Ectodermal cell (in vitro differentiated cells): ENCODE measurements around the gene TRPC3.
"Not testable (repeated sequence)": the region's sequence is repeated elsewhere in the genome, so short reads cannot be mapped to it uniquely, and the experiment has no call there.

ENCODE experiments used
- H3K27ac ChIP-seq: 2 replicates; pipeline ENCODE4 v1.7.0; 2013; ENCODE audit warnings: mild to moderate bottlenecking, low read depth, low read length; ENCODE audit not compliant: insufficient read depth, poor library complexity, severe bottlenecking
- H3K27me3 ChIP-seq: 2 replicates; pipeline ENCODE4 v1.7.0; 2013; ENCODE audit warnings: mild to moderate bottlenecking, low read length; ENCODE audit not compliant: insufficient read depth, control insufficient read depth, poor library complexity, severe bottlenecking
- H3K36me3 ChIP-seq: one replicate; pipeline ENCODE4 v1.7.0; 2013; ENCODE audit warnings: low read length; ENCODE audit not compliant: control insufficient read depth, insufficient read depth
- H3K4me1 ChIP-seq: one replicate; pipeline ENCODE4 v1.7.0; 2013; ENCODE audit warnings: low read length; ENCODE audit not compliant: control insufficient read depth, insufficient read depth
- H3K4me3 ChIP-seq: 2 replicates; pipeline ENCODE4 v1.7.0; 2013; ENCODE audit warnings: low read depth, low read length, control low read depth; ENCODE audit not compliant: insufficient read depth
- H3K9me3 ChIP-seq: 2 replicates; pipeline ENCODE4 v1.7.0; 2013; ENCODE audit warnings: mild to moderate bottlenecking, low read length, moderate library complexity; ENCODE audit not compliant: control insufficient read depth
- WGBS, 2 experiments: methylation state at CpG; one replicate each; pipeline ENCODE4 v1.1.7; 2013; ENCODE audit warnings: missing lambda C conversion rate in 2 of 2; 5-methylcytosine and 5-hydroxymethylcytosine counted together

TRPC3 gene

DNA sequence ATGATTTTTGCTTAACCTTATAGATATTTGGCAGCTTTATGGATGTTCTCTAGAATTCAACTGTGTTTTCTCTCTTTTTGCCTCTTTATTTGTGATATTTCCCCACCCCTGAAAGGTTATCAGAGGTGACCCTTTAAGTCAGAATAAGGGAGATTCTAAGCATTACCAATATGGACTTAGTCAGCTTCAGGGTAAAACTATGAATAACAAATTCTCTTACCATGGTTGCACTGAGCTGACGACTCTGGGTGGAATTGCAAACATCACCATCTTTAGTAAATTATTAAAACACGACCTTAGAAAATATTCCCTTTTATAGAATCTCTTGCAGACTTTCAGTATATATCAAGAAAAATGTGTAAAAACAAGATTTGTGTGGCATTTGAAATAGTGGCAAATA lies 21.6 kb downstream of the TRPC3 start:
- no peaks in the 10 kb centered on the region for H3K27me3 ChIP-seq
- no peaks in the 10 kb centered on the region for H3K9me3 ChIP-seq
- H3K36me3 ChIP-seq: no peaks in the 10 kb centered on the region
- no peak overlapping the region for H3K4me3 ChIP-seq
- WGBS, 2 experiments: 92 to 94% methylated on average over 1 to 2 of the region's 2 CpGs
- H3K4me1 ChIP-seq: no peaks in the 10 kb centered on the region
- no peak overlapping the region for H3K27ac ChIP-seq

DNA sequence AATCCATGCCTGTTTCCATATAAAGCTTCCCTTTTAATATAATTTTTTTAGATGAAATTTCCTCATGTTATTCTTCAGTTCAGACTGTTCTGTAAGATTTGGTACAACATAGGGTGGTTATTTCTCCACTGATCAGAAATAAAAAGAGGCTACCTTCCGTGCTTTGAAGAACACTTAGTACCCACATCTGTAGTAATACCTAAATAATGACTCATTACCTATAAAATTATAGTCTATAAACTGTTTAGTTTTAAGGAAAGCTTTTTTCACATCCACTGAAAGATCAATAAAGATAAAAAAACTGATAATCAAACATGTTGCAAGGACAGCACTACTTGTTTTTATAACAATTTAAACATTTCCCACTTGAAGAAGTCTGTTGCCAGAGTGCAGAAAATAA lies 23.9 kb downstream of the TRPC3 start:
- Histone ChIP-seq H3K9me3 (no peaks in the 10 kb centered on the region), H3K27ac (no peak overlapping the region)

DNA sequence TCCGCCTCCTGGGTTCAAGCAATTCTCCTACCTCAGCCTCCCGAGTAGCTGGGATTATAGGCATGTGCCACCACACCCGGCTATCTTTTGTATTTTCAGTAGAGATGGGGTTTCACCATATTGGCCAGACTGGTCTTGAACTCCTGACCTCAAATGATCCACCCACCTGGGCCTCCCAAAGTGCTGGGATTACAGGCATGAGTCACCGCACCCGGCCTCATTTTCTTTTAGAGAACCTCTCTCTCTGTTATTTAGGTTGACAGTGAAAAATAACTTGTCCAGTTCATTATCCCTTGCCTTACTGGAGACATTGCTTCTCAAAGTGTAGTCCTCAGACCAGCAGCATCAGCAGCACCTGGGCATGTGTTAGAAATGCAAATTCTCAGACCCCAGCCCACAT lies 25.4 kb downstream of the TRPC3 start:
- not testable (repeated sequence) for H3K4me3 ChIP-seq, H3K36me3 ChIP-seq, H3K27me3 ChIP-seq, H3K27ac ChIP-seq, H3K4me1 ChIP-seq, H3K9me3 ChIP-seq
- WGBS, 2 experiments: 80 to 92% methylated on average over 5 of the region's 5 CpGs

More for the DNA sequence above, 23.9 kb downstream of the TRPC3 start:
- Histone ChIP-seq H3K36me3 (no peaks in the 10 kb centered on the region), H3K4me1 (no peaks in the 10 kb centered on the region), H3K27me3 (no peaks in the 10 kb centered on the region), H3K4me3 (no peak overlapping the region)
- no CpG with 5 or more reads among the region's 1 CpG for WGBS, 2 experiments

DNA sequence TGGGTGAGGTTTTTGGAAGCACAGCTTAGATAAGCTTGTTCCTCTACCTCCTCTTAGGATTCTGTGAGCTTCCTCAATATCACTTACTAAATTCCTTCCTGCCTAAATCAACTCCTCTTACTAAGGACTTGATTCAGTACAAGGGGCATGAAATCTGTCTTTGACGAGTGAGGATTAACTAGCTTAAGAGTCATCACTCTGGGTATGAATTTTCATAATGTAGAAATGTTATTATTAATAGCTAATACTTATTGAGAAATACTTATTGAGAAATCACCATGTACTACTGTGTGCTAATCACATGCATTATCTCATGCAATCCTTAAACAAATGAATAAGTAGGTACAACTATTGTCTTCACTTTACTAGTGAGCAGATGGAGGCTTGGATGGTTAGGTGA lies 28.6 kb downstream of the TRPC3 start:
- Histone ChIP-seq H3K36me3 (no peaks in the 10 kb centered on the region), H3K4me3 (no peak overlapping the region), H3K9me3 (no peaks in the 10 kb centered on the region), H3K4me1 (no peaks in the 10 kb centered on the region), H3K27me3 (no peaks in the 10 kb centered on the region), H3K27ac (no peak overlapping the region)
- no CpG with 5 or more reads among the region's 1 CpG for WGBS, 2 experiments

DNA sequence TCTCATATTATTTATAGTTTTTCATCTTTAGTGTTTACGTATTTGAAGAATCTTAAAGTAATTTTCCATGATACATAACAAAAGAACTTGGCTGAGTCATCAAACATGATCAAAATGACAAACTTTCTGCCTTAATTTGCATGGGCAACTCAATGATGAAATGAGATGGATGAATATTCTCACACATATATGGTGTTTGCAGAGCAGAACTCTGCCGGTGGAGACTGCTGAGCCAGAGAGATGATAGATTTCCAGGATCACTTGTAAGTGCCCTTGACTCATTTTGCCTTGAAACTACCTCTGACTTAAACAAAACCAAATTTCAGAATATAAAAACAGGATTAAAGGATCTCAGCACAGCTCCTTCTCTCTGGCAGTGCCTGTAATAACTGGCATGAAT lies 38.2 kb downstream of the TRPC3 start:
- H3K4me3 ChIP-seq: no peak overlapping the region
- H3K9me3 ChIP-seq: no peaks in the 10 kb centered on the region

DNA sequence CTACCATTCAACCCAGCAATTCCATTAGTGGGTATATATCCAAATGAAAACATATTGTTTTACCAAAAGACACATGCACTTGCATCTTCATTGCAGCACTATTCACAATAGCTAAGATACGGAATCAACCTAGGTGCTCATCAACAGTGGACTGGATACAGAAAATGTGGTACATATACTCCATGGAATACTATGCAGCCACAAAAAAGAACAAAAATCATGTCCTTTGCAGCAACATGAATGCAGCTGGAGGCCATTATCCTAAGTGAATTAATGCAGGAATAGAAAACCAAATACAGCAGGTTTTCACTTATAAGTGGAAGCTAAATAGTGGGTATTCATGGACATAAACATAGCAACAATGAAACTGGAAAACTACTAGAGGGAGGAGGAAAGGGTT lies 43.5 kb downstream of the TRPC3 start:
- Histone ChIP-seq H3K4me3 (no peak overlapping the region), H3K9me3 (no peaks in the 10 kb centered on the region), H3K4me1 (no peaks in the 10 kb centered on the region), H3K27me3 (no peaks in the 10 kb centered on the region), H3K36me3 (no peaks in the 10 kb centered on the region), H3K27ac (no peak overlapping the region)
- 67 to 100% methylated on average over 1 of the region's 1 CpG for WGBS, 2 experiments

More for the DNA sequence above, 38.2 kb downstream of the TRPC3 start:
- Histone ChIP-seq H3K27ac (no peak overlapping the region), H3K4me1 (no peaks in the 10 kb centered on the region), H3K27me3 (no peaks in the 10 kb centered on the region), H3K36me3 (no peaks in the 10 kb centered on the region)
- 98 to 100% methylated on average over 2 of the region's 2 CpGs for WGBS, 2 experiments

DNA sequence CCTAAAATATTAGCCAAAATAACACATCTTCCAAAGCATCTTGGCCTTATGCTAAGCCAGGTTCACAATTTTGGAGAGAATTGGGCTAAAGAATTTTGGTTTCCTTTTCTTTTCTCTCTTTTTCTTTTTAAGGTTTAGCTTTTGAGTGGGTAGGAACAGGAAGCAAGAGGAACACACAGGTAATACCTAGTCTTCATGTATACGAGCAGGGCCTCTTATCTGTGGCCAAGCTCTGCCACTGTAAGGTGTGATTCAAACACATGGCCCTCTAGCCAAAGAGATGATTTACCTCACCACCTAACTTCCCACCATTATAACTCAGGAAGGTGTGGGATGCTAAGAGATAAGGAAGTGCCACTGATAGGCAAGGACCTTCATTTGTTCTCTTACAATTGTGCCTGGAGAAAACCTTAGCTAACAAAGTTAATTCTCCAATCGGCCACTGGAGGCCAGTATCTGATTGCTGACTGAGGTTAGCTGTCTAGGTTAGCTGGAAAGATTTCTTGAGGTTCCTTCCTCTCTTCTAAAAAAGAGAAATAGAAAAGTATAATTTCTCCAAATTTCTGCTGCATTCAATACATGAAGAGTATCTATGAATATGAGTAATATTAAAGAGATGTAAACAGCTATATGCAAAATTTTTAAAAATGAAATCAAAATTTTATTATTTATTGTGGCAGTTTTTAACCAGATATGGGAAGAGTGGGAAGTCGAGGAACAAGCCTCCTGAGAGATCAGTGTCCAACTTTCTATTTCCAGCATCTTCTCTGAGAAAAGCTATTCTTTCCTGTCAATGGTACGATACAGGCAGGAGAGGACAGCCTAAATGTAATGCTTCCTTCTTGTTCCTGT lies 51.5 kb downstream of the TRPC3 start:
- Histone ChIP-seq H3K27me3 (no peaks in the 10 kb centered on the region), H3K9me3 (no peaks in the 10 kb centered on the region), H3K4me3 (no peak overlapping the region), H3K27ac (no peak overlapping the region), H3K4me1 (no peaks in the 10 kb centered on the region), H3K36me3 (no peaks in the 10 kb centered on the region)
- 70 to 74% methylated on average over 4 of the region's 4 CpGs for WGBS, 2 experiments

DNA sequence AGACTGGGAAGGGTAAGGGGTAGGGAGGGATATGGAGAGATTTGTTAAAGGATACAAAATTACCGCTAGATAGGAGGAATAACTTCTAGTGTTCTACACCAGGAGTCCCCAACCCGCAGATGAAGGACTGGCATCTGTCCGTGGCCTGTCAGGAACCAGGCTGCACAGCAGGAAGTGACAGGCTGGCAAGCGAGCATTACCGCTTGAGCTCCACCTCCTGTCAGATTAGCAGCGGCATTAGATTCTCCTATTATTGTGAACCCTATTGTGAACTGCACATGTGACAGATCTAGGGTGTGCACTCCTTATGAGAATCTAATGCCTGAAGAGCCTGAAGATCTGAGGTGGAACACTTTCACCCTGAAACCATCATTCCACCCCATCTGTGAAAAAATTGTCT lies 53.7 kb downstream of the TRPC3 start:
- no peaks in the 10 kb centered on the region for H3K9me3 ChIP-seq
- H3K4me3 ChIP-seq: no peak overlapping the region
- H3K36me3 ChIP-seq: no peaks in the 10 kb centered on the region
- no peaks in the 10 kb centered on the region for H3K27me3 ChIP-seq
- no peak overlapping the region for H3K27ac ChIP-seq
- no peaks in the 10 kb centered on the region for H3K4me1 ChIP-seq
- WGBS, 2 experiments: 37 to 40% methylated on average over 6 of the region's 6 CpGs

DNA sequence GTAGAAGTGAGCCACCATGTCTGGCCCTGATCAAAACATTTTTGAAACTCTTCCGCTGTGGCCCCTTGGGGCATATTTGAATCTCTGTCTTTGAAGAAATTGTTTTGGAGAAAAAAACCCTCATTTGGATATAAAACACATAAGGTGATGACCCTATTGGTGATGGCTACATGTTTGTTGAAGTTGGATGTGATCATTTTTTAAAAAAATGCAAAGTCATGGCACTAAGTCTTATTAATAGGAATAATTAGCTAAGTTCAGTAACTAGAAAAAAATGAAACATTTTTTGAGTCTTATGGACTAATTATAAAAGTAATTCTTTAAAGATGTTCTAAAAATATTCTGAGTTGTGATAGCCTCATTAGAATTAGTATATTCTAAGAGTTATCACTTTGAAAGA lies 63.7 kb downstream of the TRPC3 start:
- 94 to 100% methylated on average over 1 of the region's 1 CpG for WGBS, 2 experiments
- Histone ChIP-seq H3K36me3 (no peaks in the 10 kb centered on the region), H3K9me3 (no peaks in the 10 kb centered on the region), H3K4me3 (no peak overlapping the region), H3K4me1 (no peaks in the 10 kb centered on the region), H3K27ac (no peak overlapping the region), H3K27me3 (no peaks in the 10 kb centered on the region)

DNA sequence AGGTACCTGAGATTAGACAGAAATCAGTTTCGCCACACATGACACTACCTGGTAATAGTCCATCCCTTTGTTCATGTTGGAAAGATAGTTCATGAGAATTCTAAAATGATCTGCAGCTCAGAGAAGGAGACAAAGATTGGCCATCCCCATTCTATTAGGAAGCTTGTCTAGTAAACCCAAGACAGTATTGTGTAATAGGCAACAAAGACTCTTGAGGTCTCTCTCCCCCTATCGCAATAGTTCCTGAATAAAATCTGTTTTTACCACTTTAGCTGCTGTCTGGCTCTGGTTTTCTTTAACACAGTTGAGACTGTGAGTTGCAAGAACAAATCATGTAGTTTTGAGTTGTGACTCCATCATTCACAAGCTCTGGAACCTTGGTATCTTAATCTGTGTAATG lies 66.7 kb downstream of the TRPC3 start:
- H3K4me1 ChIP-seq: no peaks in the 10 kb centered on the region
- H3K4me3 ChIP-seq: no peak overlapping the region
- no peaks in the 10 kb centered on the region for H3K9me3 ChIP-seq
- H3K36me3 ChIP-seq: no peaks in the 10 kb centered on the region
- H3K27ac ChIP-seq: no peak overlapping the region
- H3K27me3 ChIP-seq: no peaks in the 10 kb centered on the region
- 95 to 100% methylated on average over 2 of the region's 2 CpGs for WGBS, 2 experiments
